Loucy (cell line): ENCODE measurements around the gene CALHM6.
"Not testable (repeated sequence)": the region's sequence is repeated elsewhere in the genome, so short reads cannot be mapped to it uniquely, and the experiment has no call there.

Source experiments
- EZH2phosphoT487 ChIP-seq: fragments of 200-600 bp; IDR thresholded peaks from 2 replicates; pipeline ENCODE4 v1.6.1; 2018; ENCODE audit warnings: antibody characterized with exemption, mild to moderate bottlenecking, moderate library complexity, borderline replicate concordance
- TF ChIP-seq, protein P1 (sequence below): fragments of 200-600 bp; sonication (generic); conservative IDR thresholded peaks from 2 replicates; pipeline ENCODE4 v1.5.1; 2014; ENCODE audit warnings: mild to moderate bottlenecking, antibody characterized with exemption, low read length

- TF ChIP-seq, protein P1, sequence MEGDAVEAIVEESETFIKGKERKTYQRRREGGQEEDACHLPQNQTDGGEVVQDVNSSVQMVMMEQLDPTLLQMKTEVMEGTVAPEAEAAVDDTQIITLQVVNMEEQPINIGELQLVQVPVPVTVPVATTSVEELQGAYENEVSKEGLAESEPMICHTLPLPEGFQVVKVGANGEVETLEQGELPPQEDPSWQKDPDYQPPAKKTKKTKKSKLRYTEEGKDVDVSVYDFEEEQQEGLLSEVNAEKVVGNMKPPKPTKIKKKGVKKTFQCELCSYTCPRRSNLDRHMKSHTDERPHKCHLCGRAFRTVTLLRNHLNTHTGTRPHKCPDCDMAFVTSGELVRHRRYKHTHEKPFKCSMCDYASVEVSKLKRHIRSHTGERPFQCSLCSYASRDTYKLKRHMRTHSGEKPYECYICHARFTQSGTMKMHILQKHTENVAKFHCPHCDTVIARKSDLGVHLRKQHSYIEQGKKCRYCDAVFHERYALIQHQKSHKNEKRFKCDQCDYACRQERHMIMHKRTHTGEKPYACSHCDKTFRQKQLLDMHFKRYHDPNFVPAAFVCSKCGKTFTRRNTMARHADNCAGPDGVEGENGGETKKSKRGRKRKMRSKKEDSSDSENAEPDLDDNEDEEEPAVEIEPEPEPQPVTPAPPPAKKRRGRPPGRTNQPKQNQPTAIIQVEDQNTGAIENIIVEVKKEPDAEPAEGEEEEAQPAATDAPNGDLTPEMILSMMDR: not testable (repeated sequence)
- TF ChIP-seq EZH2phosphoT487: not testable (repeated sequence)
Measured at GRCh38 chr6:116495161-116495560, 34.0 kb downstream of the CALHM6 start.
